ENCODE data around the gene RHBDL1.

Gene RHBDL1

DNA sequence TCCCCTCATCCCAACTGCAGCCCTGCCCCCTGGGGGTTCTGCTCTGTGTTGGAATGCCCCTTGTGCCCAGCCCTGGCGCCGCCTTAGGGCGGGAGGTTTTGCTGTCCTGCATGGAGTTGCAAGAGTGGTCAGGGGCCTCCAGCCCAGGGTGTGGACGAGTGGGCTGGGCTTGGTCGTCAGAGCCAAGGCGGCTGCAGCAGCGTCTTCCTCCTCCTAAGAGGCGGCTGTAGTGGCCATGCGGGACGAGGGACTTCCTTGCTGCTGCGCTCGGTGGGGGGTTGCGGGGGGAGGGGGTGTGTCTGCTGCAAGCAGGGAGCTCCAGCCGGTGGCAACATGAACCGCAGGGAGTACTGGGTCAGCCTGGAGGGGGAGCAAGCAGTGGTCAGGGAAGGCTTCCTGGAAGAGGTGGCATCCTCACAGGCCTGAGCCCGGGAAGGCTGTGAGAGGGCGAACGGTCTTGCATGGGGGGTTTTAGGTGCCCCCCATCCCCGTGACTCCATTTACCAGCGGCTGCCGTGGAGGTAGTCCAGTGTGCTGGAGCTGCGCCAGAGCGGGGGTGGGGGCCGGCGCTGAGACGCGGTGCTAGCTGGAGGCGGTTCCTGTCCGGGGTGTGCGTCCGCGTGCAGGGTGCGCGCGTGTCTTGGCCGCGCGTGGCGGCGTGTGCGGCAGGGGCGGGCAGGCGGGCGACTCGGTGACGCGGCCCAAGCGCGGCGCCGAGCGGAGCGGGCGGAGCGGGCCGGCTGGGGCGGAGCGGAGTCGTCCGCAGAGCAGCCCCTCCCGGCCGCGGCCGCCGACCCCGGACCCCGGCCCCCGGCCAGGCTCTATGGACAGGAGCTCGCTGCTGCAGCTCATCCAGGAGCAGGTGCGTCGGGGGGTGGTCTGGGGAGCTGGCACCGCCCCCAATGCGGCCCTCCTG lies at the start of gene RHBDL1:
RHBDL1 (plus strand) TSS at position 704 of the 916 bp plus-strand sequence; CDS start at position 824, 120 bp downstream.
- peak within 1 kb of the TSS; percentile 67 for H3K4me3 ChIP-seq
- peak within 1 kb of the TSS in 1 of 2 donors; percentile 61 for H3K27ac ChIP-seq
- DNase-seq (ENCODE audit: low spot score), result no peak
- TF ChIP-seq, protein P1, sequence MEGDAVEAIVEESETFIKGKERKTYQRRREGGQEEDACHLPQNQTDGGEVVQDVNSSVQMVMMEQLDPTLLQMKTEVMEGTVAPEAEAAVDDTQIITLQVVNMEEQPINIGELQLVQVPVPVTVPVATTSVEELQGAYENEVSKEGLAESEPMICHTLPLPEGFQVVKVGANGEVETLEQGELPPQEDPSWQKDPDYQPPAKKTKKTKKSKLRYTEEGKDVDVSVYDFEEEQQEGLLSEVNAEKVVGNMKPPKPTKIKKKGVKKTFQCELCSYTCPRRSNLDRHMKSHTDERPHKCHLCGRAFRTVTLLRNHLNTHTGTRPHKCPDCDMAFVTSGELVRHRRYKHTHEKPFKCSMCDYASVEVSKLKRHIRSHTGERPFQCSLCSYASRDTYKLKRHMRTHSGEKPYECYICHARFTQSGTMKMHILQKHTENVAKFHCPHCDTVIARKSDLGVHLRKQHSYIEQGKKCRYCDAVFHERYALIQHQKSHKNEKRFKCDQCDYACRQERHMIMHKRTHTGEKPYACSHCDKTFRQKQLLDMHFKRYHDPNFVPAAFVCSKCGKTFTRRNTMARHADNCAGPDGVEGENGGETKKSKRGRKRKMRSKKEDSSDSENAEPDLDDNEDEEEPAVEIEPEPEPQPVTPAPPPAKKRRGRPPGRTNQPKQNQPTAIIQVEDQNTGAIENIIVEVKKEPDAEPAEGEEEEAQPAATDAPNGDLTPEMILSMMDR (IDR thresholded peaks at IDR 0.05), result no peak

DNA sequence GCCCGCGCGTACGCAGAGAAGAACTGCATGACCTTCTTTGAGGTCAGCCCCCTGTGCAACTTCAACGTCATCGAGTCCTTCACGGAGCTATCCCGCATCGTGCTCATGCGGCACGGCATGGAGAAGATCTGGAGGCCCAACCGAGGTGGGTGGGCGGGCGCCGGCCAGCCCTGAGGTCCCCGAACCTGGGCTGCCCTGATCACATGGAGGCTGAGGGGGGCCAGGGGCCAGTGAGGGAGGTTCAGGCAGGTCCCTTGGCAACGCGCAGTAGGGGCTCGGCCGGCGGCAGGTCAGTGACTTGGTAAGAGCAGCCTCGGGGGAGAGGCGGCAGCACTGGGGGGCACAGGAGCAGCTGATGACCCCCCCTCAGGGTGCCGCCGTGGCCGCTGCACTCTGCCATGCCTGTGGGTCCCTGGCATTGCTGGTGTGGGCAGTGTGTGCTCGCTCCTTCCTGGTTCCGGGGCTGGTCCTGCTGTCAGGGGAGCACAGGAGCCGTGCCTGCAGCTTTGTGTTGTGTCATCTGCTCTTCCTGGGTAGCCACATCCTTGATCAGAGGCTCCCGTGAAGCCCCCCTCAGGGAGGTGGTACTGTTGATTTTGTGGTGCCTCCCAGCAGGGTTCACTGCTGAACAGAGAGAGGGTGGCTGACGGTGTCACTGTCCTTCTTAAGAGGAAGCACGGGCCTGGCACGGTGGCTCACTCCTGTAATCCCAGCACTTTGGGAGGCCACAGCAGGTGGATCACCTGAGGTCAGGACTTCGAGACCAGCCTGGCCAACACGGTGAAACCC lies 49.3 kb upstream of the RHBDL1 start:
- Histone ChIP-seq H3K4me3 (no peak overlapping the region), H3K27ac (no peak overlapping the region)
- TF ChIP-seq, protein P1 (IDR thresholded peaks at IDR 0.05), result no peak
- DNase-seq (ENCODE audit: low spot score), result no peak

DNA sequence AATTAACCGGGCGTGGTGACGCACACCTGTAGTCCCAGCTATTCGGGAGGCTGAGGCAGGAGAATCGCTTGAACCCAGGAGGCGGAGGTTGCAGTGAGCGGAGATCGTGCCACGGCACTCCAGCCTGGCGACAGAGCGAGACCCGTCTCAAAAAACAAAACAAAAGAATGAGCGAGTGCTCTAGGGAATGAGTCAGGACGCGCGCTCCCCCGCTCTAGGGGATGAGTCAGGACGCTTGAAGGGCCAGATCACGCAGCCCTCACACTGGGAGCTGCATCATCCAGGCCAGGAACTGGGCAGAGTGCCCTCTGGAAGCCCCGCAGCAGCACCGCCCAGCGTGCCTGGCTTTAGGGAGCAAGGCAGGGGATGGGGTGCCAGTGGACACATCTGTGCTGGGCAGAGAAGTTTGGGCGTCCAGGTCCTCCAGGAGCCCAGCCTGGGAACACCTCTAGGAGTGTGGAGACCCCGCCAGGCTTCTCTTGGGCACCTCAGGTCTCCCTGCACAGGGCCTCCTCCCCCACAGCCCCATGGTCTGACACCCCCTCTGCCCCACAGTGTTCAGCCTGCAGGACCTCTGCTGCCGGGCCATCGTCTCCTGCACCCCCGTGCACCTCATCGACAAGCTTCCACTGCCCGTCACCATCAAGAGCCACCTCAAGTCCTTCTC lies 48.6 kb upstream of the RHBDL1 start:
- H3K4me3 ChIP-seq, result no peak overlapping the region
- TF ChIP-seq, protein P1 (IDR thresholded peaks at IDR 0.05), result no peak
- DNase-seq (ENCODE audit: low spot score), result no peak
- H3K27ac ChIP-seq, result no peak overlapping the region

DNA sequence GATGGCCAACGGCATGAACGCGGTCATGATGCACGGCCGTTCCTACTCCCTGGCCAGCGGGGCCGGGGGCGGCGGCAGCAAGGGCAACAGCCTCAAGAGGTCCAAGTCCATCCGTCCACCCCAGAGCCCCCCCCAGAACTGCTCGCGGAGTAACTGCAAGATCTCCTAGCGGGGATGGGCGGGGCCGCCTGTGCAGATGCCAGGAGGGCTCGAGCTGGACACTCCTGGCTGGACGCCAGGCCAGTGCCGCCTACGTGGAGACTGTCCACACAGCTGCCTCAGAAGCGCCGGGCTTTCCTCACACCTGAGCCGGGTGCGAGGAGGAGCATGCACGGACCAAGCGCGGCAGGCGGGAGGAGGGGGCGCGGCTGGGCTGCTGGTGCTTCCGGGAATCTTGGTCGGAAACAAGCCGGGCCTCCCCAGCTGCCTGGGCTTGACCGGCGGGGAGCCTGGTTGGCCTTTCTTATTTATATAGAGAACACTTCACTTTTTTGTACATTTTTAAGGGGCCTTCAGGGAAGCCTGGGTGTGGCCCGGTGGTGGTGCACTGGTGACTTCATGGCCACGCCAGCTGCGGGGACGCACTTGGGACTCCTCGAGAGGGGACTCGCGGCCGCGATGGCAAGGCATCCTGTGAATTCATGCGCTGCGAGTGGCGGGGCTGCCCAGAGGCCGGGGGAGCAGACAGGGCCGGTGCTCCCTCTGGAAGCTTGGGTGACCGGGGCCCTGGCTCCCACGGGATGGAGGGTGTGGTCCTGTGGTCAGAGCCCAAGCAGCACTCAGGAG lies 47.8 kb upstream of the RHBDL1 start:
- H3K27ac ChIP-seq, result no peak overlapping the region
- no peak for DNase-seq (ENCODE audit: low spot score)
- TF ChIP-seq, protein P1 (IDR thresholded peaks at IDR 0.05), result no peak

DNA sequence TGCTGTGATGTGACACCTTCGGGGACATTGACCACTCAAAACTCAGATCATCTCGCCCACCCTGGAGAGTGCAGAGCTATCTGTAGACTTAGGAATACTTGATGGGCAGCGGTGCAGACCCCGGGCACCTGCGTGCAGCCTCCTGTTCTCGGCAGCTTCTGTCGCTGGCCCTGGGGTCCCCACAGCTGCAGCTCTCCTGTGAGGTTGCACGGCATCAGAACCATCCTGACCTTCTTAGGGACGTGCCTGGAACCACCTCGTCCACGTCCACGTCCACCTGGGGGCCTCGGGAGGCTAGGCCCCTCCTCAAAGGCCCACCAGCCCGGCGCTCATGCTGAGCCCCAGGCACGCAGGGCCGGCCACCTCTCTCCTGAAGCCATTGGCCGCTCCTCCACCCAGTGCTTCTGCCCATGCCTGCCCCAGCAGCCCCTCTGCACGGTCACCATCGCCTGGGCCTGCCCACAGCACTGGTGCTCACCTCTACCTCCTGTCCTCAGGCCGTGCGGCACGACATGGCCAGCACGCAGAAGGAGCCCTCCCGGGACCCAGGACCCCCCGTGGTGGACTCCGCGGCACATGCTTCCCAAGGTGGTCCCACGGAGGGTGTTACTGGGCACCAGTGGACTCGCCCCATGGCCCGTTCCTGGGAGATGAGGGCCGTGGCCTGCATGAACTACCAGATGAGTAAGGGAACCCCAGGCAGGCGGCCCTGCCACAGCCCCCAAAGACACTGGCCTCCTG lies 47.0 kb upstream of the RHBDL1 start:
- no peak for DNase-seq (ENCODE audit: low spot score)
- TF ChIP-seq, protein P1 (IDR thresholded peaks at IDR 0.05), result no peak
- Histone ChIP-seq H3K4me3 (no peak overlapping the region), H3K27ac (no peak overlapping the region)

More for the DNA sequence above, 47.8 kb upstream of the RHBDL1 start:
- H3K4me3 ChIP-seq, result no peak overlapping the region
